Measurements from ENCODE around the gene MS4A1. TPM values are rescaled to one million over a fixed set of nuclear protein-coding genes. Genes with fewer than 3 reads are reported as not detected.

The MS4A1 gene
- total RNA-seq, result not detected in 2 replicates

DNA sequence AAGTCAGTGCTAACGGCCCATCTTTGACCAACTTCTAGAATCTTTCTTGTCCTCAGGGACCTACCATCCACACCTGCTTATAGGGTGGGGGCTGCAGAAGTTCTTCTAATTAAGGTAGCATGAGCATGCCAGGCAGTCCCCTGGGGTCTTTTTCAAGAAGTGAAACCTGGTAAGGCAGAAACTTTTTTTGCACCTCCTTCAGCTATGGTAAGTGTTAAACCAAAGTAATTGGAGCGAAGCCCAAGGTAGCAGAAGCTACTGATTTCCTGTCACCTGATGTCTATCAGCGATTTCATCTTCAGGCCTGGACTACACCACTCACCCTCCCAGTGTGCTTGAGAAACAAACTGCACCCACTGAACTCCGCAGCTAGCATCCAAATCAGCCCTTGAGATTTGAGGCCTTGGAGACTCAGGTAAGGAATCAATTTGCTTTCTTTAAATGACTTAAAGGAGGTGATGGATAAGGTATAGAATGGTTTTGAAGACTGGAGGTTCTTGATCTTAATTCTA lies at the start of gene MS4A1:
Gene MS4A1 (plus strand): TSS at position 317 of the 512 bp plus-strand sequence. CDS start 6,528 bp downstream, outside the sequence.

DNA sequence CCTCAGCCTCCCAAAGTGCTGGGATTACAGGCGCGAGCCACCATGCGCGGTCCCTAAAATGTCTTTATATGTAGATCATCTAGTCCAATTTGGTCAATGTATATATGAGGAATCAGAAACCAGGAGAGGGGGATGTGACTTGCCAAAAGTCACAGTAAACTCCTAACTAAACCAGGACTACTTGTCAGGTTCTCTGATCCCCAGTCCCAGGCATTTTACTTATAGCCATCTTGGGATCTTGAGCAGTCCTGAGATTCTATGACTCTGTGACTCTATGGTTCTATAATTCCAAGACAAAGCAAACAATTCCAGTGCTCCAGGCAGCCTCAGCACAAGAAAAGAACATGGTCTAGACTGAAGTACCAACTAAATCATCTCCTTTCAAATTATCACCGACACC lies 26.4 kb upstream of the MS4A1 start, which contains the start of gene MS4A5:
Gene MS4A5 (plus strand): TSS at position 301 of the 400 bp plus-strand sequence. CDS start 103 bp downstream, outside the sequence.

DNA sequence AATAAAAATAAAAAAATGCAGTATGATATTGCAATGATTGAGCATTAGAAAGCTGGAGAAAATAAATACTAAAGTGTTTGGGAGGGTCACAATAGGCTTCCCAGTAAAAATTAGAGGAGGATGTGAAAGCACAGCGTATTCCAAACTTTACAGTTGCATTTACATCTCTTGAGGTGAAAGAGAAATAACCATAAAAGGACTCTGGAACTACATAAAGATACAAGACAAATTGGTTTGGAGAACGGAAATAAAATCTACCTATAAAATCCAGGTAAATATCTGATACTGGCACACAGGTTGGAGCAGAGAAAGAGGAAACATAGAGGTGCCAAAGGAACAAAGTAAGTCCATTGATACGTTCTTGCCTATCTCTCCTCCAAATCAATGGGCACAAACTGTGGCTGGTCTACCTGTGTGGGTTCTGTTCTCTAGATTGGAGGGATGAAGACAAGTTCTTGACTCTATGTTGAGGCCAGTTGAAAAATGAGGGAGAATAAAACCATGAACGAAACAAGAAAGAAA lies 36.9 kb downstream of the MS4A1 start, which contains the start of gene MS4A12:
Gene MS4A12 (plus strand): TSS at position 291 of the 522 bp plus-strand sequence. CDS start 4,541 bp downstream, outside the sequence.

DNA sequence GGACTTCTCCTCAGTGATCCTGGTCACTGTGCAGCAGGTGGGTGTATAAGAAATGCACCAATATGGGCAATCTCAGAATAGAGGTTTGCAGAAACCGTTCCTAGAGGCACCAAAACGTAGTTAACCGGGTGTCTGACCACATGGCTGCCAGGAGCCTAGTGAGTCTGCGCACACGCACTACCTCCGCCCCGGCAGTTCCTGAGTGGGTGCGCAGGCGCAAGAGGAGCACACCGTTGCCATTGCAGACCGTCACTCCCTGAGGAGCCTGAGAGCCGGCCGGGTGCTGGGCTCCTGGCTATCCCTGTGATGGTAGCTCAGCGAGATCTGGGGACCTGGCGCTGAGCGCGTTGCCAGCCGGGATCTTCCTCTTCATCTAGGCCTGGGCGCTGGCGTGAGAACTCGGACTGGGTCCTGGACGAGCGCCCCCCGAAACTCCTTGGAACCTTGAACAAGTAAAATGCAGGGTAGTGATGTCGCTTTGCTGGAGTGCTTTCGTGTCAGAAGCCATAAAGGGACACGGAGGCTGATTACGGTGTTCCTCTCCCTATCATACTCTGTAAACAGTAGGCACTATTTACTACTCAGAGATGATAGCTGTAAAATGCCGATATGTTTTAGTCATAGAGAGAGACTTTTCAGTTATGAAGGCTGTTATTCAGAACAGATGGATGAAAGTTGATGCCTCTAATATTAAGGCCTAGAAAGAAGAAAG lies 59.7 kb downstream of the MS4A1 start, which contains the start of gene MS4A13:
Gene MS4A13 (plus strand): TSS at position 249 of the 712 bp plus-strand sequence. CDS start 2,692 bp downstream, outside the sequence.

Other genes starting within 250 kb of the MS4A1 start
- gene MS4A4E, start 212.7 kb upstream of the MS4A1 start, total RNA-seq, result not detected in 2 replicates
- gene MS4A4A, start 175.2 kb upstream of the MS4A1 start, total RNA-seq, result not detected in 2 replicates
- not detected in 2 replicates for gene MS4A6E, start 128.6 kb upstream of the MS4A1 start, total RNA-seq
- gene MS4A7, start 77.3 kb upstream of the MS4A1 start, total RNA-seq, result not detected in 2 replicates
- gene MS4A14, start 59.4 kb upstream of the MS4A1 start, total RNA-seq, result not detected in 2 replicates
- not detected in 2 replicates for gene MS4A5, start 26.3 kb upstream of the MS4A1 start, total RNA-seq
- gene MS4A12, start 36.9 kb downstream of the MS4A1 start, total RNA-seq, result not detected in 2 replicates
- gene MS4A13, start 59.5 kb downstream of the MS4A1 start, total RNA-seq, result not detected in 2 replicates
- gene MS4A8, start 243.8 kb downstream of the MS4A1 start, total RNA-seq, result not detected in 2 replicates